Aortic smooth muscle cell (primary cell): Measurements from ENCODE around the gene RPL35A. TPM values are rescaled to one million over a fixed set of nuclear protein-coding genes. Genes with fewer than 3 reads are reported as not detected.

ENCODE experiments used
- total RNA-seq: library from RNA; depleted of rRNA; stranded (reverse); fragments of >200 nt; gene quantifications from 2 replicates; pipeline ENCODE4 v1.2.3, GENCODE V29; 2014

RPL35A gene
- total RNA-seq, result 538 and 687 TPM in 2 replicates

DNA sequence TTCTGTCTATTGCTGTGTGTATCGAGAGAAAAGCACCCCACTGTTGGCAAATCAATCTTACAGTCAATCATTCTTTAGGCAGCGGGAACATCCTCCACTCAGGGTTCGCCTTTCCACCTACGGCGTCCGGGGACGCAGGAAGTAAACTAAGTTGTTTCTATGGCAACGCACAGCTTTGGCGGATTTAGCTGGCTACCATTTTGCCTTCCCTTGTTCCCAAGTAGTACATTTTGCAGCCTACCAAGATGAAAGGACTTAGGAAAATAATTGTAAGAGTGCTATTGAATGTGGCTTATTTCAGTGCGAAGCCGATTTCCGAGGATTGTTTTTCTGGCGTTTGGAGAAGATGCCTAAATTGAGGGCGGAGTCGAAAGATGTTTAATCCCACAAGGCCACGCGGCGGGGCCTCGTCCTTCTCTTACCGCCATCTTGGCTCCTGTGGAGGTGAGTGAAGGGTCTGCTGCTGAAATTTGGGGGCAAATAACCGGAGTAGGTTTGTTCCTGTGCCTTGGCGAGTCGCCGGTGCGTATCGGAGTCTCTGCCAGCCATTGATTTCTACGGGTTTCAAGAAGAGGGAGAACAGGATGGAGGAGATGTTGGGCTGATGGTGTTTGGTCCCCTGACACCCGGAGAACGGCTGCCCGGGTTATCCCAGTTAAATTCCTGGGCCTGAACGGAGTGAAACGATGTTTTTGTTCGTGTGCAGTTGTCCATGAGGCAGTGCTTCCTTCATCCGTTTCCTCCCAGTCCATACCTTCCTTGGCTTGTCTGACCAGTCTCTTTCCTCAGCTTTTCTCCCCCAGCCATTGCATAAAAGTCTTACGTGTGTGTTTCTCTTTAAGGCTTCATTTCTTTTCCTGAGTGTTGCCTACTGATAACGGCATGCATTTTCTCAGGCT is at the start of gene RPL35A:
Gene RPL35A, plus strand, starts transcription at position 413 of the 899 bp plus-strand sequence. CDS start 778 bp downstream, outside the sequence.

DNA sequence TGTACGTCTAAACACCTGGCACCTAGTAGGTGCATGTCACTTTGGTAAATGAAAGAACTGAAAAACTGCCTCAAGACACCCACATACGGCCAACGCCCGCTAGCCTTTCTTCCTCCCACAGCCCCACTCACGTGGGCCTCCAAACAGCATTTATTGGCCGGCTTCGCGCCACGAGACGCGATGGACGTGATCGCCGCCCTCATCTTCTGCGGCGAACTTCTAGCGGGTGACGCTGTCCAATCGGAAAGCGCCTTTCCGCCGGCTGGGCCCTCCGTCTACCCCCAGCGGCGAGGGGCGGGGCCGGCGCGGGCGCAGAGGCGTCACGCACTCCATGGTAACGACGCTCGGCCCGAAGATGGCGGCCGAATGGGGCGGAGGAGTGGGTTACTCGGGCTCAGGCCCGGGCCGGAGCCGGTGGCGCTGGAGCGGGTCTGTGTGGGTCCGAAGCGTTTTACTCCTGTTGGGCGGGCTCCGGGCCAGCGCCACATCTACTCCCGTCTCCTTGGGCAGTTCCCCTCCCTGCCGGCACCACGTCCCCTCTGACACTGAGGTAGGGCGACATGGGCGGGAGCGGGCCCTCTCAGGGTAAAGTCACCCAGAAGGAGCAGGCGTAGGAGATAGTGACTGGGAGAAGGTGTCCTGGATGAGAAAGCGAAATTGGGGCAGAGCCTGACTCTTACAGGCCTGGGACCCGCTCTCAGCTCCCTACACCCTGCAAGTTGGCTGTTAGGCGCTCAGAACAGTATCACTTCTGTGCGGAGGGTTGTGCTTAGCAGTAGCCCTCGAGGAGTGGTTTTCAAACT is 10.1 kb downstream of the RPL35A start, which contains the start of gene LMLN:
Gene LMLN, plus strand, starts transcription at position 327 of the 803 bp plus-strand sequence. Its CDS starts 29 bp downstream, at position 356.

Other genes starting within 250 kb of the RPL35A start
- gene RUBCN, start 213.3 kb upstream of the RPL35A start, total RNA-seq, result 11.8 and 11.9 TPM in 2 replicates
- gene FYTTD1, start 200.3 kb upstream of the RPL35A start, total RNA-seq, result 31.4 and 51.5 TPM in 2 replicates
- gene LRCH3, start 158.9 kb upstream of the RPL35A start, total RNA-seq, result 50.7 and 72.3 TPM in 2 replicates
- 8.3 and 8.5 TPM in 2 replicates for gene LMLN, start 10.0 kb downstream of the RPL35A start, total RNA-seq